ENCODE data around the gene MUC3A. TPM values are rescaled to one million over a fixed set of nuclear protein-coding genes. Genes with fewer than 3 reads are reported as not detected.
"Not testable (repeated sequence)": the region's sequence is repeated elsewhere in the genome, so short reads cannot be mapped to it uniquely, and the experiment has no call there.

MUC3A gene
- polyA plus RNA-seq, 1 of the 3 experiments (the other 2 are of a cell fraction) = 0.03 TPM

DNA sequence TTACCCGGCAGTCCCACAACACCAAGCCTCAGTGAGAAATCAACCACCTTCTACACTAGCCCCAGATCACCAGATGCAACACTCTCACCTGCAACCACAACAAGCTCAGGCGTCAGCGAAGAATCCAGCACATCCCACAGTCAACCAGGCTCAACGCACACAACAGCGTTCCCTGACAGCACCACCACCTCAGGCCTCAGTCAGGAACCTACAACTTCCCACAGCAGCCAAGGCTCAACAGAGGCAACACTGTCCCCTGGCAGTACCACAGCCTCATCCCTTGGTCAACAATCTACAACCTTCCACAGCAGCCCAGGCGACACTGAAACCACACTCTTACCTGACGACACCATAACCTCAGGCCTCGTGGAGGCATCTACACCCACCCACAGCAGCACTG is 53.0 kb downstream of the MUC3A start:
- H3K27ac ChIP-seq (ENCODE audit: low read depth in 2 of 2, low read length in 1 of 2); H3F3A ChIP-seq (replicated peaks; ENCODE audit: insufficient read depth); H3K79me2 ChIP-seq (ENCODE audit: insufficient read depth); H3K9me3 ChIP-seq; H3K4me3 ChIP-seq (ENCODE audit: low read depth in 2 of 2, low read length in 1 of 2); H3K36me3 ChIP-seq (replicated peaks in 1 of 2; ENCODE audit: control insufficient read depth in 1 of 2, insufficient read depth in 2 of 2, low read length in 1 of 2); H3K4me2 ChIP-seq; H3K9ac ChIP-seq; CTCF ChIA-PET; H4K20me1 ChIP-seq (ENCODE audit: insufficient read depth); H2AFZ ChIP-seq (ENCODE audit: low read depth); DNase-seq; POLR2A ChIA-PET; H3K9me2 ChIP-seq; H3K4me1 ChIP-seq (ENCODE audit: control insufficient read depth in 1 of 2, insufficient read depth in 2 of 2, low read depth in 1 of 2, low read length in 1 of 2): not testable (repeated sequence)
- H3K27me3 ChIP-seq (ENCODE audit: insufficient read depth) = peaks cover 35% of the 10 kb centered on the region
- WGBS (ENCODE audit: low lambda C conversion rate) = 38% methylated on average over 5 of the region's 8 CpGs

DNA sequence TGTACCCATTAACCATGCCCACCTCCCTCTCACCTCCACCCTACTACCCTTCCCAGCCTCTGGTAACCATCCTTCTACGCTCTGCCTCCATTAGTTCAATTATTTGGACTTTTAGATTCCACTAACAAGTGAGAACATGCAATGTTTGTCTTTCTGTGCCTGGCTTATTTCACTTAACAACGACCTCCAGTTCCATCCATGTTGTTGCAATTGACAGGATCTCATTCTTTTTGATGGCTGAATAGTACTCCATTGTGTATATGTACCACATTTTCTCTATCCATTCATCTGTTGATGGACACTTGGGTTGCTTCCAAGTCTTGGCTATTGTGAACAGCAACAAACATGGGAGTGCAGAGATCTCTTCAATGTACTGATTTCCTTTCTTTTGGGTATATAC is 58.0 kb downstream of the MUC3A start:
- DNase-seq; H4K20me1 ChIP-seq (ENCODE audit: insufficient read depth); H3K4me3 ChIP-seq (ENCODE audit: low read depth in 2 of 2, low read length in 1 of 2); H3K9me3 ChIP-seq; POLR2A ChIA-PET; H3K9ac ChIP-seq; H3K4me1 ChIP-seq (ENCODE audit: control insufficient read depth in 1 of 2, insufficient read depth in 2 of 2, low read depth in 1 of 2, low read length in 1 of 2); H3K36me3 ChIP-seq (replicated peaks in 1 of 2; ENCODE audit: control insufficient read depth in 1 of 2, insufficient read depth in 2 of 2, low read length in 1 of 2); H3K9me2 ChIP-seq; CTCF ChIA-PET; H2AFZ ChIP-seq (ENCODE audit: low read depth); H3F3A ChIP-seq (replicated peaks; ENCODE audit: insufficient read depth); H3K79me2 ChIP-seq (ENCODE audit: insufficient read depth); H3K4me2 ChIP-seq; H3K27ac ChIP-seq (ENCODE audit: low read depth in 2 of 2, low read length in 1 of 2): not testable (repeated sequence)
- 21% methylated on average over 2 of the region's 2 CpGs for WGBS (ENCODE audit: low lambda C conversion rate)
- peaks cover 67% of the 10 kb centered on the region for H3K27me3 ChIP-seq (ENCODE audit: insufficient read depth)

DNA sequence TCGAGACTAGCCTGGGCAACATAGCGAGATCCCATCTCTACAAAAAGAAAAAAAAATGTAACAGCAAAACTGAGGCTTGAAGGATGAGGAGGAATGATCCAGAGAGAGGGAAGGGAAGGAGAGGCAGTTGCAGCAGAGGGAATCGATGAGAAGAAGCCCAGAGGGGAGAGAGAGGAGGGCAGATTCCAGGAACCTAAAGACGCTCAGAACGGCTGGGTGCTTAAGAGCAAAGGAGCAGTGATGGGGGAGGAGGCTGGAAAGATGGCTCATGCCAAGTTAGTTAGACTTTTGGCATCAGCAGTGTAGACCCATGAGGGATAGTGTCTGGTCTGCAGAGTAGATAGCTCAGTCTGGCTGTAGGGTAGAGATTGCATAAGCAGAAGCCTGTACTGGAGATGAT is 60.3 kb downstream of the MUC3A start:
- no peaks in the 10 kb centered on the region for H3K79me2 ChIP-seq (ENCODE audit: insufficient read depth)
- H3K9me2 ChIP-seq = no peaks in the 10 kb centered on the region
- peaks cover 65% of the 10 kb centered on the region for H3K27me3 ChIP-seq (ENCODE audit: insufficient read depth)
- WGBS (ENCODE audit: low lambda C conversion rate) = 6% methylated on average over 5 of the region's 5 CpGs
- H3K9ac ChIP-seq = no peak overlapping the region
- no peaks in the 10 kb centered on the region for H4K20me1 ChIP-seq (ENCODE audit: insufficient read depth)
- no peaks in the 10 kb centered on the region for H3F3A ChIP-seq (replicated peaks; ENCODE audit: insufficient read depth)
- H3K4me3 ChIP-seq (ENCODE audit: low read depth in 2 of 2, low read length in 1 of 2) = no peak overlapping the region
- ChIA-PET POLR2A (no interaction called here), CTCF (interaction anchor here (1.1 kb wide), 2 partner anchors 44 to 115 kb away, joined by 3 to 5 read pairs; no protein-coding TSS in a partner anchor)
- no peaks in the 10 kb centered on the region for H3K36me3 ChIP-seq (replicated peaks in 1 of 2; ENCODE audit: control insufficient read depth in 1 of 2, insufficient read depth in 2 of 2, low read length in 1 of 2)
- no peak overlapping the region for H2AFZ ChIP-seq (ENCODE audit: low read depth)
- no peaks in the 10 kb centered on the region for H3K4me1 ChIP-seq (ENCODE audit: control insufficient read depth in 1 of 2, insufficient read depth in 2 of 2, low read depth in 1 of 2, low read length in 1 of 2)
- H3K9me3 ChIP-seq = no peaks in the 10 kb centered on the region
- no peak for DNase-seq
- TF ChIP-seq, protein P1, sequence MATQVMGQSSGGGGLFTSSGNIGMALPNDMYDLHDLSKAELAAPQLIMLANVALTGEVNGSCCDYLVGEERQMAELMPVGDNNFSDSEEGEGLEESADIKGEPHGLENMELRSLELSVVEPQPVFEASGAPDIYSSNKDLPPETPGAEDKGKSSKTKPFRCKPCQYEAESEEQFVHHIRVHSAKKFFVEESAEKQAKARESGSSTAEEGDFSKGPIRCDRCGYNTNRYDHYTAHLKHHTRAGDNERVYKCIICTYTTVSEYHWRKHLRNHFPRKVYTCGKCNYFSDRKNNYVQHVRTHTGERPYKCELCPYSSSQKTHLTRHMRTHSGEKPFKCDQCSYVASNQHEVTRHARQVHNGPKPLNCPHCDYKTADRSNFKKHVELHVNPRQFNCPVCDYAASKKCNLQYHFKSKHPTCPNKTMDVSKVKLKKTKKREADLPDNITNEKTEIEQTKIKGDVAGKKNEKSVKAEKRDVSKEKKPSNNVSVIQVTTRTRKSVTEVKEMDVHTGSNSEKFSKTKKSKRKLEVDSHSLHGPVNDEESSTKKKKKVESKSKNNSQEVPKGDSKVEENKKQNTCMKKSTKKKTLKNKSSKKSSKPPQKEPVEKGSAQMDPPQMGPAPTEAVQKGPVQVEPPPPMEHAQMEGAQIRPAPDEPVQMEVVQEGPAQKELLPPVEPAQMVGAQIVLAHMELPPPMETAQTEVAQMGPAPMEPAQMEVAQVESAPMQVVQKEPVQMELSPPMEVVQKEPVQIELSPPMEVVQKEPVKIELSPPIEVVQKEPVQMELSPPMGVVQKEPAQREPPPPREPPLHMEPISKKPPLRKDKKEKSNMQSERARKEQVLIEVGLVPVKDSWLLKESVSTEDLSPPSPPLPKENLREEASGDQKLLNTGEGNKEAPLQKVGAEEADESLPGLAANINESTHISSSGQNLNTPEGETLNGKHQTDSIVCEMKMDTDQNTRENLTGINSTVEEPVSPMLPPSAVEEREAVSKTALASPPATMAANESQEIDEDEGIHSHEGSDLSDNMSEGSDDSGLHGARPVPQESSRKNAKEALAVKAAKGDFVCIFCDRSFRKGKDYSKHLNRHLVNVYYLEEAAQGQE (IDR thresholded peaks at IDR 0.05; ENCODE audit: low read depth, low read length) = no peak
- TF ChIP-seq, protein P2, sequence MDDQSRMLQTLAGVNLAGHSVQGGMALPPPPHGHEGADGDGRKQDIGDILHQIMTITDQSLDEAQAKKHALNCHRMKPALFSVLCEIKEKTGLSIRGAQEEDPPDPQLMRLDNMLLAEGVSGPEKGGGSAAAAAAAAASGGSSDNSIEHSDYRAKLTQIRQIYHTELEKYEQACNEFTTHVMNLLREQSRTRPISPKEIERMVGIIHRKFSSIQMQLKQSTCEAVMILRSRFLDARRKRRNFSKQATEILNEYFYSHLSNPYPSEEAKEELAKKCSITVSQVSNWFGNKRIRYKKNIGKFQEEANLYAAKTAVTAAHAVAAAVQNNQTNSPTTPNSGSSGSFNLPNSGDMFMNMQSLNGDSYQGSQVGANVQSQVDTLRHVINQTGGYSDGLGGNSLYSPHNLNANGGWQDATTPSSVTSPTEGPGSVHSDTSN (IDR thresholded peaks at IDR 0.05) = no peak
- TF ChIP-seq, protein P3, sequence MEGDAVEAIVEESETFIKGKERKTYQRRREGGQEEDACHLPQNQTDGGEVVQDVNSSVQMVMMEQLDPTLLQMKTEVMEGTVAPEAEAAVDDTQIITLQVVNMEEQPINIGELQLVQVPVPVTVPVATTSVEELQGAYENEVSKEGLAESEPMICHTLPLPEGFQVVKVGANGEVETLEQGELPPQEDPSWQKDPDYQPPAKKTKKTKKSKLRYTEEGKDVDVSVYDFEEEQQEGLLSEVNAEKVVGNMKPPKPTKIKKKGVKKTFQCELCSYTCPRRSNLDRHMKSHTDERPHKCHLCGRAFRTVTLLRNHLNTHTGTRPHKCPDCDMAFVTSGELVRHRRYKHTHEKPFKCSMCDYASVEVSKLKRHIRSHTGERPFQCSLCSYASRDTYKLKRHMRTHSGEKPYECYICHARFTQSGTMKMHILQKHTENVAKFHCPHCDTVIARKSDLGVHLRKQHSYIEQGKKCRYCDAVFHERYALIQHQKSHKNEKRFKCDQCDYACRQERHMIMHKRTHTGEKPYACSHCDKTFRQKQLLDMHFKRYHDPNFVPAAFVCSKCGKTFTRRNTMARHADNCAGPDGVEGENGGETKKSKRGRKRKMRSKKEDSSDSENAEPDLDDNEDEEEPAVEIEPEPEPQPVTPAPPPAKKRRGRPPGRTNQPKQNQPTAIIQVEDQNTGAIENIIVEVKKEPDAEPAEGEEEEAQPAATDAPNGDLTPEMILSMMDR (IDR thresholded peaks at IDR 0.05) = no peak
- TF ChIP-seq RCOR1 (IDR thresholded peaks at IDR 0.05; ENCODE audit: low read length) = no peak
- no peak for TF ChIP-seq MXI1 (IDR thresholded peaks at IDR 0.05; ENCODE audit: low read depth, low read length)
- TF ChIP-seq, protein P4, sequence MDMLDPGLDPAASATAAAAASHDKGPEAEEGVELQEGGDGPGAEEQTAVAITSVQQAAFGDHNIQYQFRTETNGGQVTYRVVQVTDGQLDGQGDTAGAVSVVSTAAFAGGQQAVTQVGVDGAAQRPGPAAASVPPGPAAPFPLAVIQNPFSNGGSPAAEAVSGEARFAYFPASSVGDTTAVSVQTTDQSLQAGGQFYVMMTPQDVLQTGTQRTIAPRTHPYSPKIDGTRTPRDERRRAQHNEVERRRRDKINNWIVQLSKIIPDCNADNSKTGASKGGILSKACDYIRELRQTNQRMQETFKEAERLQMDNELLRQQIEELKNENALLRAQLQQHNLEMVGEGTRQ (IDR thresholded peaks at IDR 0.05; ENCODE audit: borderline replicate concordance, low read depth, low read length) = no peak
- H3K4me2 ChIP-seq = no peak overlapping the region
- H3K27ac ChIP-seq (ENCODE audit: low read depth in 2 of 2, low read length in 1 of 2) = no peak overlapping the region
